KMS-11 (cell line): ENCODE data around the gene GPI.

Source experiments
- H2AFZ ChIP-seq: fragments of 200-600 bp; sonication (generic); 2 replicates; pipeline ENCODE4 v1.6.1; 2016; ENCODE audit warnings: antibody characterized with exemption, mixed run types, low read depth
- H3K27ac ChIP-seq: fragments of 200-600 bp; sonication (generic); 2 replicates; pipeline ENCODE4 v1.6.1; 2016; ENCODE audit warnings: mild to moderate bottlenecking, mixed run types
- H3K27me3 ChIP-seq: fragments of 200-600 bp; sonication (generic); 2 replicates; pipeline ENCODE4 v1.6.1; 2017; ENCODE audit warnings: mild to moderate bottlenecking, low read depth, mixed run types, moderate library complexity; ENCODE audit not compliant: insufficient read depth
- H3K36me3 ChIP-seq: fragments of 200-600 bp; sonication (generic); 2 replicates; pipeline ENCODE4 v1.6.1; 2017; ENCODE audit warnings: mild to moderate bottlenecking, mixed run types; ENCODE audit not compliant: insufficient read depth
- H3K4me1 ChIP-seq: fragments of 200-600 bp; sonication (generic); 2 replicates; pipeline ENCODE4 v1.6.1; 2016; ENCODE audit warnings: mild to moderate bottlenecking, low read depth, mixed run types; ENCODE audit not compliant: poor library complexity, severe bottlenecking
- H3K4me2 ChIP-seq: fragments of 200-600 bp; sonication (generic); 2 replicates; pipeline ENCODE4 v1.7.0; 2016; ENCODE audit warnings: mild to moderate bottlenecking, mixed run types
- H3K4me3 ChIP-seq: fragments of 200-600 bp; sonication (generic); IDR thresholded peaks from 2 replicates; pipeline ENCODE4 v1.6.1; 2017; ENCODE audit warnings: low read depth, low read length, mixed read lengths; ENCODE audit not compliant: insufficient read depth
- H3K79me2 ChIP-seq: fragments of 200-600 bp; sonication (generic); 2 replicates; pipeline ENCODE4 v1.6.1; 2016; ENCODE audit warnings: low read depth, mixed run types; ENCODE audit not compliant: insufficient read depth
- H3K9ac ChIP-seq: fragments of 200-600 bp; sonication (generic); 2 replicates; pipeline ENCODE4 v1.6.1; 2016; ENCODE audit warnings: mild to moderate bottlenecking, mixed run types
- H4K20me1 ChIP-seq: fragments of 200-600 bp; sonication (generic); 2 replicates; pipeline ENCODE4 v1.6.1; 2016; ENCODE audit warnings: mild to moderate bottlenecking, mixed run types; ENCODE audit not compliant: insufficient read depth
- TF ChIP-seq, protein P1 (sequence below): fragments of 200-600 bp; sonication (generic); conservative IDR thresholded peaks from 2 replicates; pipeline ENCODE4 v1.6.1; 2017; ENCODE audit warnings: low read depth, mild to moderate bottlenecking, antibody characterized with exemption, low read length, moderate library complexity, mixed read lengths

GPI gene

DNA sequence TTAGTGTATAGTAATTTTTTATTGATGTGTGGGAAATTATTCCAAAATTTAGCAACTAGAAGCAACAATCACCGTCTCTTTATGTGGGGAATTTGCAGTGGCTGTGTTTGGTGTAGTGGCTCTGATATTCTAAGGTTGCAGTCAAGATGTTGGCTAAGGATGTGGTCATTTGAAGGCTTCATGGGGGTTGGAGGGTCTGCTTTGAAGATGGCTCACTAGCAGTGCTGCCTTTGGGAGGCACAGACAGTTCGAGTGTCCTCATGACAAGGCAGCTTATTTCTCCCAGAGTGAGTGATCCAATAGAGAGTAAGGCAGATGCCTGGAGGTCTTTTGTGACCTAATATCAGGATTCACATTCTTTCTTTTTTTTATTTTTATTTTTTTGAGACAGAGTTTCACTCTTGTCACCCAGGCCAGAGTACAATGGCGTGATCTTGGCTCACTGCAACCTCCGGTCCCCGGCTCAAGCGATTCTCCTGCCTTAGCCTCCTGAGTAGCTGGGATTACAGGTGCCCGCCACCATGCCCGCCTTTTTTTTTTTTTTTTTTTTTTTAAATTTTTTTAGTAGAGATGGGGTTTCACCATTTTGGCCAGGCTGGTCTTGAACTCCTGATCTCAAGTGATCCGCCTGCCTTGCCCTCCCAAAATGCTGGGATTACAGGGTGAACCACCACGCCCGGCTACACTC is 8.7 kb downstream of the GPI start:
- H4K20me1 ChIP-seq: 0 out of 2 replicates have a peak, but pooled peaks cover 5% of the 10 kb centered on the region
- no peak overlapping the region for H3K4me3 ChIP-seq
- no peak overlapping the region for H3K9ac ChIP-seq
- H3K27ac ChIP-seq: no peak overlapping the region
- peaks cover 1% of the 10 kb centered on the region; the same call in 1 of the 2 replicates for H3K79me2 ChIP-seq
- peaks cover 16% of the 10 kb centered on the region; the same call in 1 of the 2 replicates for H3K36me3 ChIP-seq
- H2AFZ ChIP-seq: no peak overlapping the region
- TF ChIP-seq, protein P1, sequence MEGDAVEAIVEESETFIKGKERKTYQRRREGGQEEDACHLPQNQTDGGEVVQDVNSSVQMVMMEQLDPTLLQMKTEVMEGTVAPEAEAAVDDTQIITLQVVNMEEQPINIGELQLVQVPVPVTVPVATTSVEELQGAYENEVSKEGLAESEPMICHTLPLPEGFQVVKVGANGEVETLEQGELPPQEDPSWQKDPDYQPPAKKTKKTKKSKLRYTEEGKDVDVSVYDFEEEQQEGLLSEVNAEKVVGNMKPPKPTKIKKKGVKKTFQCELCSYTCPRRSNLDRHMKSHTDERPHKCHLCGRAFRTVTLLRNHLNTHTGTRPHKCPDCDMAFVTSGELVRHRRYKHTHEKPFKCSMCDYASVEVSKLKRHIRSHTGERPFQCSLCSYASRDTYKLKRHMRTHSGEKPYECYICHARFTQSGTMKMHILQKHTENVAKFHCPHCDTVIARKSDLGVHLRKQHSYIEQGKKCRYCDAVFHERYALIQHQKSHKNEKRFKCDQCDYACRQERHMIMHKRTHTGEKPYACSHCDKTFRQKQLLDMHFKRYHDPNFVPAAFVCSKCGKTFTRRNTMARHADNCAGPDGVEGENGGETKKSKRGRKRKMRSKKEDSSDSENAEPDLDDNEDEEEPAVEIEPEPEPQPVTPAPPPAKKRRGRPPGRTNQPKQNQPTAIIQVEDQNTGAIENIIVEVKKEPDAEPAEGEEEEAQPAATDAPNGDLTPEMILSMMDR: no peak
- H3K27me3 ChIP-seq: no peaks in the 10 kb centered on the region
- H3K4me1 ChIP-seq: peaks cover 4% of the 10 kb centered on the region
- no peak overlapping the region for H3K4me2 ChIP-seq

DNA sequence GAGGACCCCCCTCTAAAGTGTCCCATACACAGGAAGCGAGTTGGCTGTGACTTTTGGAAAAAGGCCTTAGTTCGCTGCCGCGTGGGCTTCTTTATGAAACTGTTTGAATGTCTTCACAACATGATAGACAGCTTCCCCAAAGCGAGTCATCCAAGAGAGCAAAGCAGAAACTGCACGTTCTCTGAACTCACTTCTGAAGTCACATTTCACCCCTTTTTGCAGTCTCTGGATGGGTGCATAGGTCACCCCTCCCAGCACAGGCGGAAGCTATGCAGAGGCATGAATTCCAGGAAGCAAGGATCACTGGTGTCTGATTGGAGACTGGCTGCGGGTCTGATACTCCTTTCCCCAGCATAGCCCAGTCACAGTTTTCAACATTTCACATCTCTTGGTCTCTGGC is 10.6 kb downstream of the GPI start:
- TF ChIP-seq, protein P1: no peak
- H3K36me3 ChIP-seq: peaks cover 25% of the 10 kb centered on the region; the same call in 1 of the 2 replicates
- no peak overlapping the region for H3K4me3 ChIP-seq
- H3K9ac ChIP-seq: no peak overlapping the region
- no peak overlapping the region for H3K27ac ChIP-seq
- 0 out of 2 replicates have a peak, but pooled peaks cover 5% of the 10 kb centered on the region for H4K20me1 ChIP-seq
- no peaks in the 10 kb centered on the region for H3K79me2 ChIP-seq
- H3K4me2 ChIP-seq: no peak overlapping the region
- H3K27me3 ChIP-seq: no peaks in the 10 kb centered on the region
- no peak overlapping the region for H2AFZ ChIP-seq
- H3K4me1 ChIP-seq: no peaks in the 10 kb centered on the region

DNA sequence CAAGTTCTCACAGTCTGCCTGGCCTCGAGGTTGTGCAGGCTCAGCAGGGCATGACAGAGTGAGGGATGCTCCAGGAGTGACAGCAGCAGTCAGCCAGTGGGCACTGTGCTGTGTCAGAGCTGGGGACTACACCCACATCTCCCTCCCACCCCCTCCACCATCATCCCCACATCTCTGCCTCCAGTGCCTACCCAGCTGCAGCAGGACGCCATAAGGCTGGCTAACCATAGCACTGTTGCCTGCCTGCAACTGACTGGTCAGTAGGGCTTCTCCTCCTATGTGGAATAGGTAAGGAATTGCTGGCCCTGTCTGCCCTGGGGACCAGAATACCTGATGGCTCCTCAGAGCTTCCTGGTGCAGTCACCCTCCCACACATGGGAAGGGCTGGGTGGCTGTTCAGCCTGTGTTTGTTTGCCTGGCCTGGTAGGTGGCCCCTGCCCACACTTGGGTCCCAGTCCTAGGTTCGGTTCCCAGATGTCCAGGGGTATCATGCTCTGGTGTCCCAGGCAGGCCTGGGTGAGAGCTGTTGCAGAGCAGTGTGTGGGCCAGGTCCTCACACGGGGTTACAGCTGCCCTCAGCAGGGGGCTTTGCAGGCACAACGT is 15.7 kb downstream of the GPI start:
- no peak overlapping the region for H3K27ac ChIP-seq
- H3K36me3 ChIP-seq: peaks cover 33% of the 10 kb centered on the region; the same call in 1 of the 2 replicates
- no peak overlapping the region for H3K4me2 ChIP-seq
- no peak overlapping the region for H3K4me3 ChIP-seq
- no peaks in the 10 kb centered on the region for H4K20me1 ChIP-seq
- no peaks in the 10 kb centered on the region for H3K27me3 ChIP-seq
- H3K79me2 ChIP-seq: no peaks in the 10 kb centered on the region
- TF ChIP-seq, protein P1: no peak
- H2AFZ ChIP-seq: no peak overlapping the region
- H3K4me1 ChIP-seq: no peaks in the 10 kb centered on the region
- H3K9ac ChIP-seq: no peak overlapping the region

DNA sequence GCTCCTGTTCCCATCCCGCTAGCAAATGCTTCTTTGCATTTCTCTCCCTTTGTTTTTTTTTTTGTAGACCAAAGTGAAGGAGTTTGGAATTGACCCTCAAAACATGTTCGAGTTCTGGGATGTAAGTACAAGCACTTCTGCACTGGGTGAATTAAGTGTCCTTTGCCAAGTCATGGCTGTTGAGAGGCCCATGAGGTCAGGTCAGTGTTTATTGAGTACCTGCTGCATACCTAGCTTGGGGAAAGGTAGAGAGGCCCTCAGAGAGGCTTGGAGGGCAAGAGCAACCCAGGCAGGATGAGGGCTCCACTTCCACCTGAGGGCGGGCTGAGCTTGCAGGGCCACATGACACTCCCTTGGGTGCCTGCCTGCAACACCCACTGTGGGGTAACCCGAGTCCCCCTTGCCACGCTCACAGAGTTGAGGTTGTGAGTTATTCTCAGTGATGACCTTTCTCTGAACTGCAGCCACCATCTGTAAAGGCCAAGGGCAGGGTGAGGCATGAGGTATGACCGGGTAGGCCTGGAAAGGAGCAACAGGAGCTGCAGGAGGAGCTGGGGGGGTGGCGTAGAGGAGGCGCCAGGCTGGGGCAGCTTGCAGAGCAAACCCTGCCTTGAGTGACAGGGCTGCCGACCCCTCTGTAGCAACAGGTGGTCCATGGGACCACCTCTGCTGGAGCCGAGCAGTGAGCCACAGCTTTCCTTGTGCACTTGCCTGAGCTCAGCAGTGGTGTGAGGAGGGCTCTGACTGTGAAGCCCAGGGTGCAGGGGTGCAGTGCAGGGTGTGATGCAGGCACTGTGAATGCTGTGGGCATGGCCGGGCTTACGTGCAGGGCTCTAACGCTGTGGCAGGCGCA is 16.6 kb downstream of the GPI start:
- Histone ChIP-seq H3K36me3 (peaks cover 33% of the 10 kb centered on the region; the same call in 1 of the 2 replicates), H3K27me3 (no peaks in the 10 kb centered on the region), H3K4me1 (no peaks in the 10 kb centered on the region), H4K20me1 (no peaks in the 10 kb centered on the region), H2AFZ (no peak overlapping the region), H3K4me3 (no peak overlapping the region), H3K79me2 (no peaks in the 10 kb centered on the region), H3K27ac (no peak overlapping the region), H3K4me2 (no peak overlapping the region), H3K9ac (no peak overlapping the region)
- TF ChIP-seq, protein P1: no peak
